GM18870 (cell line): Measurements from ENCODE around the gene NDST4.

Source experiments
- ATAC-seq: cut with Tn5 transposase; IDR thresholded peaks from one replicate; pipeline ENCODE4 v1.9.1; 2021; ENCODE audit warnings: moderate library complexity; ENCODE audit not compliant: unreplicated experiment

The NDST4 gene

DNA sequence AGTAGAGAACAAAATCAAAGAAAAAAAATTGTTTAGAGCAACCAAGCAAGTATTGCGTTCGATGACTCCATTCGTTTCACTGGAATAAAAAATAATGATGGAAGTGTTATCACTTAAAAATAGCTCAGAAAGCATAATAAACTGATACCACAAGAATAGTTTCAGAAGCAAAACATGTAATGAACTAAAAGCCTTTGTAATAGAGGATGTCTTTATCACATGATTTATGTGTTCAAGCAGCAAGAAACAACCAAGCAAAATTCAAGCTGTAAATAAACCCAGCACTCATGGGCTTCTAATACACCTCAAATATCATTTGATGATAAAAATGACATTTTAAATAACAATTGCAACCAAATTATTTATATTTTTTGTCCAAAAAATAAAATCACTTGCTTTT lies 192.2 kb downstream of the NDST4 start:
- ATAC-seq, result no peak

DNA sequence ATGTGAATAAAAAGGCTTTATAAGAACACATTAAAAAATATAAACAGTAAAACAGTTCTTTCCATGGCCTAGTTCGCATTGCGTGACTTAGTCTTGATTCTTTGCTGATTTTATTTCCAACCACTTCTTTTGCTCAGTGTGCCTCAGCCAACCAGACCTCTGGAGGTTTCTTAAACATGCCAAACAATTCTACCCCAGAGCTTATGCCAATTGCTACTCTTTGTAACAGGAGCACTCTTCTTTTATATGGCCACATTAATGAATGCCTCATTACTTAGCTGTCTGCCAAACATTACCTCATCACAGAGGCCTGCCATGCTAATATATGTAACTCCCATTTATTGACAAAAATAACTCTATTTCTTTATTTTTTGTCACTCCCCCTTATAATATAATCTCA lies 202.3 kb downstream of the NDST4 start:
- ATAC-seq, result no peak

DNA sequence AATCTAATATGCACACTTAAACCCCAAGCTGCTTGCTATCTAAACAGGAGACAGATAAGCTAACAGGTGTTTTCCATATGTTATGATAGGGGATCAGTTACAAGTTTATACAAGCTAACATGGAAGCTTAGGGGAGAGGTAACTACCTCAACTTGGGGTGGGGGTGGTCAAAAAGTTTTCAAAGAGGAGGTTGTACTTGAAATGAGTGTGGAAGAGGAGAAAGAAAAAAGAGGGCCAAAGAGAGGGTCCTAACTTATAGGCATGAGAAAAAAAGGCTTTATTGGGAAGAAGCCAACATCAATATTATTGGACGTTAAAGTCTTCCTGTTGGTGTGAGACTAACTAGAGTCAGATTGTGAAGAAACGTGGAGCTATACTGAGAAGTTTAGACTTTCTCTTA lies 205.9 kb downstream of the NDST4 start:
- no peak for ATAC-seq

DNA sequence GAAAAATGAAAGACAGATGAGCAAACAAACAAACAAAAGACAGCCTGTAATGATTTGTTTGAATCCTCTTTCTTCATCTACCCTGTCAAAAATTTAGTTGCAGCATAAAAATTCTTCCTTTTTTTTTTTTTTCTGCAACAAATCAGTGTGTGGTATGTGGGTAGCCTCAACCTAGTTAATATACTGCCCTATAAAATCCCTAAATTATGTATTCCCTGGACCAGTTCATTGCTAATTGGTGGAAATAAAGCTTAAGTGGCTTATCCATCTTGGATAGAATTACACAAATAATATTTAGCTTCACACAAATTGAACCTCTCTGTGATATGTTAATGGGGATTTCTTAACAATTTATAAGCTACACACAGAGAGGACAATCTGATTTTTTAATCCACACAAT lies 208.4 kb downstream of the NDST4 start:
- no peak for ATAC-seq

DNA sequence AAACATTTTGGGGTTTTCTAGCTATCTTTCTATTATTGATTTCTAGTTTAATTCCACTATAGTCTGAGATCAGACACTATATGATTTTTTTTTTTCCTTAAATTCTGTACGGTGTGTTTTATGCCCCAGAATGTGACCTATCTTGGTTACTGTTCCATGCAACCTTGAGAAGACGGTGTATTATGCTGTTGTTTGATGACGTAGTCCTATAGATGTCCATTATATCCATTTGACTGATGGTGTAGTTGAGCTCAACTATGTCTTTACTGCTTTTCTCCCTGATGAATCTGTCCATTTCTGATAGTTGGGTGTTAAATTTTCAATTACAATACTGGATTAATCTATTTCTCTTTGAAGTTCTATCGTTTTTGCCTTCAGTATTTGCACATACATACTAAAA lies 212.5 kb downstream of the NDST4 start:
- ATAC-seq, result no peak

DNA sequence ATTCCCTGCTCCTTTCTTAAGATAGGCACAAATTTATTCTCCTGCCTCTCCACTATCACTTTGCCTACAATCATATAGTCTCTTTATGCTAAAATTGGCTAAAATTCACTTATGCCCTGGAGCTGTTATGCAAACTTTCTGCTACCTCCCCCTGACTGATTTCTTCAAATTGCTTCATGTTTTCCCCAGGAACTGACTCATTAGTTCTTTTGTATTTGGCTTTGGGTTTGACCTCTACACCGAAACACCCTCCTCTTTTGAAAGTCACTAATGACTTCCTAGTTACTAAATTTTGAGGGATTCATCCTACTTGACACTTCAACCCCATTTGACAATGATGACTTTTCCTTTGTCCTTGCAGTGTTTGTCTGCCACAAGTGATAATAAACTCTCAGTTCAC lies 222.6 kb downstream of the NDST4 start:
- no peak for ATAC-seq

DNA sequence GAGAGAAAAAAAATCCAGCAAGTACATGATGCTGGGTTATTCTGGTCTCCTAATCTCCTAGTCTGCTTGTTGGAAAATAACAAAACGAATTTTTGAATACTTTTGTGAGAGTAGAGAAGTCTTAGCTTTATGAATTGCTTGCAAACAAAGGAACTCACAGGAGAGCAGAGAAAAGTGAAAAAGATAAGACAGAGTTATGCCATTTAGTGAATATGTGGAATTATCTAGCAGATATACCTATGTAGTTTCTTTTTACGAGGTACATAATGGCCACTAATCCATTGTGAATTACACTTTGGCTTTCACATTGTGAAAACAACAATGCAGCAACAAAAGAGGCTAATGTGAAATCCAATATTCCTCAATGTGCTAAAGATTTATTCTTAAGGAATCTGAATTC lies 226.7 kb downstream of the NDST4 start:
- ATAC-seq, result no peak

DNA sequence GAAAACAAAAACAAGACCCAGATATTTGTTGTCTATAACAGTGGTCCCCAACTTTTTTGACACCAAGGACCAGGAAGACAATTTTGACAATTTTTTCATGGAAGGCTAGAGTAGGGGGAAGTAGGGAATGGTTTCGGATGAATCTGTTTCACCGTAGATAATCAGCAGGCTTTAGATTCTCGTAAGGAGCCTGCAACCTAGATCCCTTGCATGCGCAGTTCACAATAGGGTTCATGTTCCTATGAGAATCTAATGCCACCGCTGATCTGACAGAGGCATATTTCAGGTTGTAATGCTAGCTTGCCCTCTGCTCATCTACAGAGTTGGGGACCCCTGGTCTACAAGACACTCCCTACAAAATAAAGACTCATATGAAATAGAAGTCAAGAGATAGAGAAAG lies 229.8 kb downstream of the NDST4 start:
- no peak for ATAC-seq

DNA sequence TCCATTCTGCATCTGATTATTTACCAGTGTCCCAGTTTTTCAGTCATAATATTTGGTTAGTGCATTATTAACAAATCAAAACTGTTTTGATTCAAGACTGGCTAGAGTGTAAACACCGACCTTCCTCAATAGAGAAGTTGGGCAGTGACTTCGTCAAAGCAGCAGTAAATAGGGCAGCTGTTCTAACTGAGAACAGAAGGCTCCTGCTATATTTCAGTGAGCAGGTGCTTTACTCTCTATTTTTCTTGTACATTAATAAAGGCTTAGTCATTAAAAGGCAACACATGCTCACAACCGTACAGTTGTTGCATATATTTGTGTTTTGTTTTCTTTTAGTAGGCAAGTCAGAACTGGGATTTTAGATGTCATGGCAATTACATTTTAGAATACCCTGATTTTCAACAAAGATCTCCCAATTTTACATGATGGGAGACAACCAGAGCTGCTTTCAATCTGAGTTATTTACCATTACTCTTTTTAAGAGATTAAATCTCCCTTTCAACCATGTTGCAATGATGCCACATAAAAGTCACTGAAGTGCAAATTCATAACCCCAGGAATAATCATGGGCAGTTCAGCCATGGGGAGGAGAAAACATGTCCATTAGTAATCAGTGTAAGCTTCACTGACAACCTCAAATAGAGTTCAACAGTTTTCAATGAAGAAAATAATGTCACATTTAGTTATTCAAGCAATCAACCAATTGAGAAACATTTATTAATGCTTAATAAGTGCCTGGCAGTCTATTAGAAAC lies 233.3 kb downstream of the NDST4 start:
- no peak for ATAC-seq

DNA sequence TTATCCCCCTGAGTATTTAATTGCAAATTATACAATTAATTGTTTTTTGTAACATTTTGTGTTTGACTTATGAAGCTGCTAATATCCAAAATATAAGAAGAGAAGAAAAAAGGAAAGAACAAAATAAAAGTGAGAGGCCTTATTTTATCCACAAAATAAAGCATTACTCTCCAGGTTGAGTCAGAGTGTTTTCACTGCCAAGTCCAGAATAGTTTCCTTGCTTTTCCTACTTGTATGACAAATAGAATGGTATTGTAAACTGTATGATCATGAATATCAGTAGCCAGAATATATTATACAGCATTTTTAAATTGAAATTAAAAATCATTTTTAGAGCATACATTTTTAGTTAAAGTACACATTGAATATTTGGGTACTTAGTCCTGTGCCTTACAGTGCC lies 237.8 kb downstream of the NDST4 start:
- ATAC-seq, result no peak

DNA sequence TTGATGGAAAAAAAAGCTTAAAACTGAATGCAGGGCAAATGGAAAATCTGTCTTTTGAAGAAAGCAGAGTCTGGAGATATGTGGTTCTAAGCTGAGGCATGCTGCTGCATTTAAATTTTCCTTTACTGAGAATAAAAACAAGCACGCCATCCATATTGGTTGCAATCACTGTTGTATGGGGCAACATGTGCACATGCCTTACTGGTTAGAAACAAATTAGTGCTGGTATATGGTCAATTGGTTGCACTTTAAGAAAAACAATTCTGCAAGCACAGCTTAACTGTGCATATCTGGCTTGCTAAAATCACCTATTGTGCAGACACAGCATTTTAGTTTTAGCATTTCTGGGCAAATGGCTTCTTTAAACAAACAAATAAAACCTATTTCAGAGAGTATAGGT lies 239.1 kb downstream of the NDST4 start:
- ATAC-seq, result no peak

DNA sequence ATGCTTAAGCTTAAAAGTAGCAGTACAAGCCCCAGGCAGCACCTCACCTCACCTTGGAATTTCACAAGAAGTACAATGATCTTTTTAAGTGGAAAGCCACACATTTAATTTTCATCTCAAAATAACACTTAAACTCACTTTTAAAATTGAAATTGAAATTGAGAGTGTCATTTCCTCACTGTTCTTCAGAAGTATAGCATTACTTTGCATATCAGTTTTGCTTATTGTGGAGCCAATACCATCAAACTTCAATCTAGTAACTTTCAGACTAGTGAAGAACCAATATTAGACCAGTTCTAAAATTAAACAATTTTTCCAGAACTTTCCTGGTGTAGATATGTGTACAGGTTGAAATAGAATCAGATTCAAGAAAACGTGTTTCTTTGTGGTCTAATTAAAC lies 242.4 kb downstream of the NDST4 start:
- ATAC-seq, result peak; percentile 42

DNA sequence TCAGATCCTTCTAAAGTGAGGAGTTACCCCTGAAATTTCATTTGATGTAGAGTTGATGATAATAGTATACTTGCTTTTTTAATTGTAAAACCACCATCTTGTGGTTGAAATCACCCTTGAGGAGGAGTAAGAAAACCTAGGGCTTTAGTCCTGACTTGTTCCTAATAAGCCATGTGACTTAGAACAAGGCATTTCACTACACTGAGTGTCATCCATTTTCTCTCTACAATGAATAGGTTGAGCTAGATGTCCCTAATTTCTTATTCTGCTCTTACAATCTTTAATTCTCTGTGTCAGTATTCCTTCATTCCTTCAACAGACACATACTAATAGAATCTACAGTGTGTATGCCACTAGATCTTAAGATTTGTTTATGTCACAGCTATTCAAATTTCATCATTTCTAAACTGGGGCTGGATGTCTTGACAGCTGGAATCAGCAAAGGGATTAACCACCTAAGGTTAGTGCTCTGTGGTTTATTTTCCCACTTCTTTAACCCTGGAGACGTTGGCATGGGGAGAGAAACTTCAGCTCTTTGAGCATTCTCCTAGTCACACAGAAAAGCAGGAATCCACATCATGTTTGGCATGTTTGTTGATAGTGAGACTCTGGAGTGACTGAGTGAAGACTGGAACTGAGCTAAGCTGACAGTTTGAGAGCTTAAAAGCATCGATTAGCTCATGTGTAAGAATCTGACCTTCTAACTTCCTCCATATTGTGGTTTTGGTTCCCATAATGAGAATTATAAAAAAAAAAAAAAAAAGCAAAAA lies 246.3 kb downstream of the NDST4 start:
- peak; percentile 48 for ATAC-seq

DNA sequence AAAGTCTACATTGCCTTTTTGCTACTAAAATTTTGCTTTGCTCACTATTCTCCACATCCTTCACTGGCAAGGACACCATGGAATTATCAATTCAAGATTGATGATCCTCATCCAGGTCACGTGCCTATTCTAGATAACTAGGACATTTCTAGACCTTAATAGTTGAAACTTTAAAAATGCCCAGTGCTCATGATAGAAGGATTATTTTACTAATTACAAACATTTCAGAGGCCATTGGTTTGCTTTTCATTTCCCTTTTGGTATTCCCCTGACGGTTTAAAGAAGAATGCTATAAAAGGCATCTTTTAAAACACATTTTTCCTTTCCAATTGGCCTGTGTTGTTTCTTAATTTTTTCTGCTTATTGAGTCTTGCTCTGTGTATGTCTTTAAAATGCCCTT lies 249.4 kb downstream of the NDST4 start:
- ATAC-seq, result peak; percentile 35

DNA sequence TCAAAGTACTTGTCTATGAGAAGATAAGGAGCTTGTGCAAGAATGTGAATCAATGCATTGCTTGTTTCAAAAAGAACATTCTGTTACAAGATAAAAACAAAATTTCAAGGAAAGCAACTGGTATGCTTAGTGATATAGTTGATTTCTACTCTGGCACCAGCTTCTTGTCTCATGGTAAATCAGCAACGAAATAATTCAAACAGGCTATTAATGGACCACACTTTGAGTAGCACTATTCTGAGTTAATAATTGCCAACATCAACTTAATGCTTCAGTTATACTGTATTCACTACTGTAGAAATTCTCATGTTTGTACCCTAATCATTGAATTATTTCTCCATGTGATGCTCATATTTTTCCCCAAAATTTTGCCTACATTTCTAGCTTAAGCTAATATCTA lies 252.6 kb downstream of the NDST4 start:
- no peak for ATAC-seq

DNA sequence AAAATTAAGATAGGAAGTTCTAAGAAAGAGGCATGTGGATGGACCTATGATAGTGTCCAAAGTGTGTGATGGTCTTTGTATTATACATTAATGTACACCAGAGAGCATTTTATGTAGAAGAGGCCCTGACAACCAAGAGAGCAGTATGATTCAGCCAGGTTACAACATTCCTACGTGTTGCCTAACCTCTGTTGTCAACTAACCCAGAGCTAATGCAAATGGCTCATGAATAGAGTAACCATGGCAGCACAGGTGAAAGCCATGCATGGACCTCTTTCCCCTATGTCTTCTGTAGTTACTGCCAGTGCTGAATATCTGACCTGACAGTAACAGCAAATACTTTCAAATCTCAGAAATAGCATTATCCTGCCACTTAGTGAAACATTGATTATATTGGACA lies 255.6 kb downstream of the NDST4 start:
- no peak for ATAC-seq

DNA sequence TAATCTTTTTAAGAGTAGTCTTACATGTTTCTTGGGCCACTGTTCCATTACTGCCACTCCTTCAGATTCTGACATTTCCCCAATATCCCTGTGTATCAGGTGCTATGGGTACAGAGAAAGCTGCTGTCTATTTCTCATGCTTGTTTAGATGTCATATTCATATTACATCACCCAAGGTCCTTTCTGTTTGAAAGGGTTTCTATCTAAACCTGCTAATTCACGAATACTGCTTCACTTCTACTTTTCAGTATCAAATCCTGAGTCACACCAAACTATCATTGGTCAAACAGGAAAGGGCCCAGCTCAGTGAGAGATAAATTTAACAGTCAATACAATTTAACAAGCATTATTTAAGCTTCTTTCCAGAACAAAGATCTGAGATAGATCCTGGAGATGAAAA lies 273.4 kb downstream of the NDST4 start:
- ATAC-seq, result no peak

DNA sequence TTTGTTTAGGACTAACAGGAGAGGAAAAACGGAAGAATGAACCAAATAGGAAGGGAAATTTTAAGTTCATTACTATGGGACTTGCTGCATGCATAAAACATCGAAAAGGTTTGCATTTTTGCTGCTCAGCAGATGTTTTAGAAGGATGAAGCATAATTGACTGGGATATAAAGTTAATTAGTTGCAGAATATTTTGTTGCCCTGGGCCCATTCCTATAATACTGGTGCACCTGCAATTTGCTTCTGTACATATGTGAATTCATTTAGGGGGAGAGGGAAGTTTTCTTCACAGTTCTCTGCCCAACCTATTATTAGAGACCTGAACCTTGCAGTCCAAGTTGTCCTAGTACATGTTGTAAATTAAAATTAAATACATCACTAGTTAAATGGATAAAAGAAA lies 282.8 kb downstream of the NDST4 start:
- no peak for ATAC-seq

DNA sequence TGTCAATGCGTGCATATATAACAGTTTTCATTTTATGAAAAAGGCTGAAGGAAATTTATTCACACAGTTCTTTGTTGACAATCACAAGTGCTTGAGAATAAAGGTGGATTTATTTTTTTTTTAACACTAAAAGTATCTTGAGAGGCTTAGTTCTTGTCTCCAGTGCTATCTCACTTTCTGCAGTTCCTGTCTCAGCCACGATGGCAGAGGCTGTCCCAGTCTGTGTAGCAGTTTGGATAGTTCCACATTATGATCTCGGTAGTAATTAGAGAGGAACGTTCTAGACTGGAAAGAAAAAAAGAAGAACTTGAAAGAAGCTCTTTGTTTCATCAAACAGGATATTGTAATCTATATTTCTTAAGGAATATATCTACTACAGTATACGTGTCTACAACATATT lies 285.8 kb downstream of the NDST4 start:
- ATAC-seq, result no peak

DNA sequence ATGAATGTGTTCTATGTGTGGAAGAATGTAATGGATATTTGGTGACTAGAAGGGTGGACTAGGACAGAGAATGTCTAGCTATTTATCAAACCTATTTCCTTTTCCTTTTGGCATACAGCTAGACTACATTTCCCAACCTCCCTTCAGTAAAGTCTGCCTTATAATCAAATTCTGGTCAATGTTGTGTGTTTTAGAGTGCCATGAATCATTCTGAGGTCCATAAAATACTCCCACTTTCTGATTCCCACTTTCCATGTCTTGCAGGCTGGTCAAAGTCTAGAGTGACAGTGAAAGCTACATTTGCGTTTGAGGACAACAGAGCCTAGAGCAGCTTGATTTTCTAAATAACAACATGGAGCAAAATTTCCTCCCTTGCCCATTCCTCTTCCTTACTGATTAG lies 297.7 kb downstream of the NDST4 start:
- ATAC-seq, result no peak

DNA sequence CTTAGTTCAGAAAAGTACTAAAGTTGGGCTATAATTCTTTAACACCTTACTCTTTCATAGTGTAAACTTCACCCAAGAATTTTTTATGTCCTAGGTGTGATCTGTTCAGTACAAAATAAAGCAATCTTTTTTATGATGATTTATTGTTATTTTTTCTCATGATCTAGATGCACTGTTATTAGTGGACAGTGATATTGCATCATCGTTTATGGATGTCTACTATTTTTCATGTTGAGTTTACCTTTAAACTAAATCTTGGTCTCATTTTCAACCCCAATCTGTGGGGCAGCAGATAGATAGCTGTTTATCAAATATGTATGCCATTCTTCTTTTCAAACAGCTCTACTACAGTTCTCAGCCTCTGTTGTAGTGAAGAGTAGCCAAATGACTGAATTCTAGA lies 299.5 kb downstream of the NDST4 start:
- ATAC-seq, result no peak

DNA sequence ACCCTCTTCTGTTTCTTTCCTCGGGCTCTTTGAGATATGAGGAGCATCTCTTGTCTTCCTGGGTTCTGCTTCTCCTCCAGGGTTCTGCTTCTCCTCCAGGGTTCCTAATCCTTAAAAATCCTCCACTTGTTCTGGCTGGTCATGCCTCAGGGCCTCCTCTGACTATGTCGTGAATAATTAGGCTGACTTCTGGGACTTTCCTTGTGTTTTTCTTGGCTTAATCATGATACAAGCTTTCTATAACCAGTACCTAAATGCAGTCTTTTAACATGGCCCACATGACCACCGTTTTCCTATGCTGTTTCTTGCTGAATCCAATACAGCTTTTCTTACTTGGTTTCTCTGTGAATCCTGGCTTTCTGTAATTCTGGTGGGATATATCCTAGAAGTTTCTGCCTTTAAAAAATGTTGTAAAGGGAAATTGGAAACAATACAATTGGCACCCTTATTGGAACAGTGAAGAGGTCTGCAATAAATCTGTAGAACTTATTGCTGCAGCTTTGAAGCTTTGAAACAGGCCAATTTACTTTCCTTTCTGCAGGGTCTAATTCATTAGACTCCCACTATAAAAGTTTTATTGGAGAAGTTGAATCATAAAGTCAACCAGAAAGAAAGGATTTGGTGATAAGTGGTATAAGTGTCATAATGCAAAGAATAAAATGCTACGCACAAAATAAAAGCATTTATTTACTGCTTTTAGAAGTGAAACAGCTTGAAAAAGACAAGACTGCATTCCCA lies 301.7 kb downstream of the NDST4 start:
- ATAC-seq, result no peak
